ENCODE results near the gene ZNF33B.
A peak's percentile ranks its signal among the peaks of the same experiment; 100 is the strongest.

ZNF33B gene

GRCh38 chr10:42551582-42552187 lies 86.7 kb downstream of the ZNF33B start:
- no peaks in the 10 kb centered on the region for H3K27me3 ChIP-seq (replicated peaks; ENCODE audit: control insufficient read depth, insufficient read depth, low read length)
- H3K4me3 ChIP-seq (replicated peaks; ENCODE audit: low read depth, low read length) = peak overlapping the region; percentile 99
- DNase-seq (ENCODE audit: extremely low read depth, insufficient read length) = no peak
- no peaks in the 10 kb centered on the region for H3K36me3 ChIP-seq (ENCODE audit: control insufficient read depth, insufficient read depth, low read length)
- no peak for TF ChIP-seq CTCF (IDR thresholded peaks at IDR 0.05; ENCODE audit: insufficient read depth, low read length, poor library complexity, severe bottlenecking)

GRCh38 chr10:42549851-42550250 lies 88.5 kb downstream of the ZNF33B start:
- no peak for DNase-seq (ENCODE audit: extremely low read depth, insufficient read length)
- Histone ChIP-seq H3K4me3 (replicated peaks; ENCODE audit: low read depth, low read length) (no peak overlapping the region), H3K27me3 (replicated peaks; ENCODE audit: control insufficient read depth, insufficient read depth, low read length) (no peaks in the 10 kb centered on the region), H3K36me3 (ENCODE audit: control insufficient read depth, insufficient read depth, low read length) (no peaks in the 10 kb centered on the region)
- no peak for TF ChIP-seq CTCF (IDR thresholded peaks at IDR 0.05; ENCODE audit: insufficient read depth, low read length, poor library complexity, severe bottlenecking)

- Histone ChIP-seq H3K27me3 (replicated peaks; ENCODE audit: control insufficient read depth, insufficient read depth, low read length) (no peaks in the 10 kb centered on the region), H3K36me3 (ENCODE audit: control insufficient read depth, insufficient read depth, low read length) (no peaks in the 10 kb centered on the region), H3K4me3 (replicated peaks; ENCODE audit: low read depth, low read length) (no peak overlapping the region)
- no peak for TF ChIP-seq CTCF (IDR thresholded peaks at IDR 0.05; ENCODE audit: insufficient read depth, low read length, poor library complexity, severe bottlenecking)
- no peak for DNase-seq (ENCODE audit: extremely low read depth, insufficient read length)
Observed at GRCh38 chr10:42548254-42548653, 90.1 kb downstream of the ZNF33B start.

GRCh38 chr10:42544945-42545344 lies 93.4 kb downstream of the ZNF33B start:
- Histone ChIP-seq H3K27me3 (replicated peaks; ENCODE audit: control insufficient read depth, insufficient read depth, low read length) (no peaks in the 10 kb centered on the region), H3K36me3 (ENCODE audit: control insufficient read depth, insufficient read depth, low read length) (no peaks in the 10 kb centered on the region), H3K4me3 (replicated peaks; ENCODE audit: low read depth, low read length) (no peak overlapping the region)
- TF ChIP-seq CTCF (IDR thresholded peaks at IDR 0.05; ENCODE audit: insufficient read depth, low read length, poor library complexity, severe bottlenecking) = no peak
- no peak for DNase-seq (ENCODE audit: extremely low read depth, insufficient read length)

- Histone ChIP-seq H3K4me3 (replicated peaks; ENCODE audit: low read depth, low read length) (no peak overlapping the region), H3K27me3 (replicated peaks; ENCODE audit: control insufficient read depth, insufficient read depth, low read length) (no peaks in the 10 kb centered on the region), H3K36me3 (ENCODE audit: control insufficient read depth, insufficient read depth, low read length) (peaks cover 3% of the 10 kb centered on the region)
- DNase-seq (ENCODE audit: extremely low read depth, insufficient read length) = no peak
- no peak for TF ChIP-seq CTCF (IDR thresholded peaks at IDR 0.05; ENCODE audit: insufficient read depth, low read length, poor library complexity, severe bottlenecking)
Observed at GRCh38 chr10:42543840-42544372, 94.5 kb downstream of the ZNF33B start.

Measured in GM06990 (cell line).